ENCODE measurements around the gene EIF4A3.

DNA sequence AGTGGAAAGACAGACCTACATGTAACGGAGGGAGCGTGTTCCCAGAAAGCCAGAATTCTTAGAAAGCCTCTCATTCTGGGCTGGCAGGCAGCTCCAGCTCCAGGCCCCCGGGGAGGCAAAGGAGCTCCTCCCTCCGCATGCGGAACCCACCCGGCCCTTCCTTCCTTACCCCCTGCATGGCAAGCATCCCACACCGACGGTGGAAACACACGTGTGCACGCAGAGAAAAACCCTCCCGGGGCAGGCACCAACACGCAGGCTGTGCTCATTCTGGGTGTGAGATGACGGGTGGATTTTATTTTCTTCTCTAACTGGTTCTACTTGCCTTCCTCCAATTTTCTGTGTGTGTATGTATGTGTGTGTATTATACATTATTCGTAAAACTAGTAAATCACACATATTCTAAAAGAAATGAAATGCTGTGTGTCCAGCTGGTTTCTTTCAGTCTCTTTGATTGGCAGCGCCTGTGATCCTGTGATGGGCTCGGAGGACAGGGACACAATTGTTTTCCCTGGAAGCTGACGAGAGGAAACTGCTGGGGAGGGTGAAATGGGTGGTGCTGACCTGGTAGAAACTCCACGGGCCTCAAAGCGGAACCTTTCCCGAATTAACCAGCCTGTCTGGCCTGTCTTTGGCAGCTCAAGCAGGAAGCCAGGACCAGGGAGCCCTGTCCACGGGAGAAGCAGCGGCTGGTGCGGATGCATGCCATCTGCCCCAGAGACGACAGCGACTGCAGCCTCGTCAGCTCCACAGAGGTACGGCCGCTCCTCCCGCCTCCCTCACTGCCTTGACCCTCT lies 45.1 kb upstream of the EIF4A3 start:
- TF ChIP-seq POLR2AphosphoS5 (IDR thresholded peaks at IDR 0.05; ENCODE audit: low read depth, low read length) (no peak), POLR2A (IDR thresholded peaks at IDR 0.05; ENCODE audit: low read depth, low read length) (no peak), TAF1 (IDR thresholded peaks at IDR 0.05; ENCODE audit: low read depth, low read length) (no peak), SPI1 (IDR thresholded peaks at IDR 0.05; ENCODE audit: low read depth, low read length) (no peak), POU2F2 (IDR thresholded peaks at IDR 0.05; ENCODE audit: low read depth, low read length) (no peak), PAX5 (IDR thresholded peaks at IDR 0.05; ENCODE audit: insufficient read depth, low read length, severe bottlenecking) (no peak)
